Measurements from ENCODE around the gene PPP1R10.

The PPP1R10 gene

DNA sequence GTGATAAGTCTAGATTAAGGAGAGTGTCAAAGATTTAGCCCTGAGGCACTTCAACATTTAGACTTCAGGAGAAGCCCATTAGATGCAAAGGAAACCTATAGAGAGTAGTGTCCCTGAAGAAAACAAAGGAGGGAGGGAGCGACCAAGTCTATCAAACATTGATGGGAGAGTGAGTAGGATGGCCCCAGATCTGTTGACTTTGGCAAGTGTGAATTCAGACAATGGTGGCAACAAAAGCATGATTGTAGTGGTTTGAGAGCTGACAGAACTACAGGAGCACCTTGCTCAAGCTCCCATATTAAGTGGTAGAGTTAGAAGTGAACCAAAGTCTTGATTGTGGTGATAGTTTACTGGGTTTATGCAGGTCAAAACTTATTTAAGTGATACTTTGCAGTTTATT is 46.8 kb downstream of the PPP1R10 start:
- Histone ChIP-seq H3K36me3 (replicated peaks; ENCODE audit: insufficient read depth, low read length) (no peaks in the 10 kb centered on the region), H3K9me2 (replicated peaks; ENCODE audit: insufficient read depth, low read length) (no peaks in the 10 kb centered on the region), H3K27me3 (replicated peaks; ENCODE audit: insufficient read depth, low read length) (no peaks in the 10 kb centered on the region), H3F3A (ENCODE audit: insufficient read depth, low read length) (peaks cover 11% of the 10 kb centered on the region; the same call in 1 of the 2 replicates), H3K4me3 (ENCODE audit: low read length) (peak overlapping the region; percentile 90), H4K20me1 (ENCODE audit: insufficient read depth, low read length) (peaks cover 6% of the 10 kb centered on the region; the same call in 1 of the 2 replicates), H2AFZ (ENCODE audit: low read length) (peak overlapping the region; percentile 95), H3K27ac (ENCODE audit: low read length) (no peak overlapping the region), H3K79me2 (ENCODE audit: low read length) (peaks cover 40% of the 10 kb centered on the region), H3K4me1 (ENCODE audit: low read length) (peaks cover 18% of the 10 kb centered on the region), H3K9me3 (replicated peaks; ENCODE audit: insufficient read depth, low read length) (no peaks in the 10 kb centered on the region), H3K4me2 (ENCODE audit: low read depth, low read length) (peak overlapping the region; percentile 91), H3K9ac (ENCODE audit: low read length) (peak overlapping the region; percentile 88; the same call in 1 of the 2 replicates)
- no peak for TF ChIP-seq EZH2 (optimal IDR thresholded peaks at IDR 0.05; ENCODE audit: low read depth, low read length)
- no peak for TF ChIP-seq EZH2phosphoT487 (IDR thresholded peaks at IDR 0.05; ENCODE audit: low read length)
- no peak for TF ChIP-seq CTCF (IDR thresholded peaks at IDR 0.05; ENCODE audit: low read length)
- no peak for DNase-seq

DNA sequence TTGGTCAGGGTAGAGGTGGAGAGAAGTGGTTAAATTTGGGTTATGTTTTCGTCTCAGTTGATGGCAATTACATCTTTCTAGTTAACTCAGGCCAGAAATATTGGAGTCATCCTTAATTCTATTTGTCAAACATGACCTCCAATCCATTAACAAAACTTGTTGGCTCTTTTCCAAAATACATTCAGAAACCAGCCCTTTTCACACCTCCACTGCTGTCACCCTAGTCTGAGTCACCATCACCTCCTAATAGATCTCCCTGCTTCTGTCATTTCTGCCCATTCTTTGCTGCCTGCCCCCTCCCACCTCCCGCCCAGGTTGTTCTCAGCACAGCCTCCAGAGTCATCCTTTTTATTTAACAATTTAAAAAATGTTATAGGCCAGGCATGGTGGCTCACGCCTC is 48.8 kb downstream of the PPP1R10 start:
- no peaks in the 10 kb centered on the region for H3K36me3 ChIP-seq (replicated peaks; ENCODE audit: insufficient read depth, low read length)
- H4K20me1 ChIP-seq (ENCODE audit: insufficient read depth, low read length): 0 out of 2 replicates have a peak, but pooled peaks cover 6% of the 10 kb centered on the region
- TF ChIP-seq EZH2phosphoT487 (IDR thresholded peaks at IDR 0.05; ENCODE audit: low read length): no peak
- TF ChIP-seq EZH2 (optimal IDR thresholded peaks at IDR 0.05; ENCODE audit: low read depth, low read length): no peak
- TF ChIP-seq CTCF (IDR thresholded peaks at IDR 0.05; ENCODE audit: low read length): no peak
- peaks cover 11% of the 10 kb centered on the region; the same call in 1 of the 2 replicates for H3F3A ChIP-seq (ENCODE audit: insufficient read depth, low read length)
- H3K4me1 ChIP-seq (ENCODE audit: low read length): peaks cover 11% of the 10 kb centered on the region
- H3K4me3 ChIP-seq (ENCODE audit: low read length): no peak overlapping the region
- H3K79me2 ChIP-seq (ENCODE audit: low read length): peaks cover 20% of the 10 kb centered on the region
- H3K9ac ChIP-seq (ENCODE audit: low read length): no peak overlapping the region
- DNase-seq: no peak
- no peaks in the 10 kb centered on the region for H3K27me3 ChIP-seq (replicated peaks; ENCODE audit: insufficient read depth, low read length)
- H3K9me3 ChIP-seq (replicated peaks; ENCODE audit: insufficient read depth, low read length): no peaks in the 10 kb centered on the region
- H3K27ac ChIP-seq (ENCODE audit: low read length): no peak overlapping the region
- no peaks in the 10 kb centered on the region for H3K9me2 ChIP-seq (replicated peaks; ENCODE audit: insufficient read depth, low read length)
- no peak overlapping the region for H2AFZ ChIP-seq (ENCODE audit: low read length)
- no peak overlapping the region for H3K4me2 ChIP-seq (ENCODE audit: low read depth, low read length)

GRCh38 chr6:30565772-30566171 is 51.3 kb downstream of the PPP1R10 start:
- no peak for DNase-seq
- H3K4me3 ChIP-seq (ENCODE audit: low read length): no peak overlapping the region
- peaks cover 5% of the 10 kb centered on the region; the same call in 1 of the 2 replicates for H3F3A ChIP-seq (ENCODE audit: insufficient read depth, low read length)
- H3K4me2 ChIP-seq (ENCODE audit: low read depth, low read length): no peak overlapping the region
- H3K27me3 ChIP-seq (replicated peaks; ENCODE audit: insufficient read depth, low read length): no peaks in the 10 kb centered on the region
- no peaks in the 10 kb centered on the region for H3K79me2 ChIP-seq (ENCODE audit: low read length)
- no peaks in the 10 kb centered on the region for H3K36me3 ChIP-seq (replicated peaks; ENCODE audit: insufficient read depth, low read length)
- H4K20me1 ChIP-seq (ENCODE audit: insufficient read depth, low read length): no peaks in the 10 kb centered on the region
- H3K9ac ChIP-seq (ENCODE audit: low read length): no peak overlapping the region
- TF ChIP-seq CTCF (IDR thresholded peaks at IDR 0.05; ENCODE audit: low read length) (no peak), EZH2phosphoT487 (IDR thresholded peaks at IDR 0.05; ENCODE audit: low read length) (no peak), EZH2 (optimal IDR thresholded peaks at IDR 0.05; ENCODE audit: low read depth, low read length) (no peak)
- no peaks in the 10 kb centered on the region for H3K4me1 ChIP-seq (ENCODE audit: low read length)
- H2AFZ ChIP-seq (ENCODE audit: low read length): no peak overlapping the region
- no peaks in the 10 kb centered on the region for H3K9me2 ChIP-seq (replicated peaks; ENCODE audit: insufficient read depth, low read length)
- no peak overlapping the region for H3K27ac ChIP-seq (ENCODE audit: low read length)
- no peaks in the 10 kb centered on the region for H3K9me3 ChIP-seq (replicated peaks; ENCODE audit: insufficient read depth, low read length)
